Tibial nerve (tissue), 4 donors: ENCODE measurements around the gene CXXC5. TPM values are rescaled to one million over a fixed set of nuclear protein-coding genes. Genes with fewer than 3 reads are reported as not detected.

Experiments used
- DNase-seq, 2 donors: peaks; one replicate each; pipeline ENCODE4 v3.0.0-alpha.2; 2019; ENCODE audit warnings: low spot score in 2 of 2
- H3K27ac ChIP-seq, 4 donors: fragments of 200-600 bp; sonication (generic) in 3 of 4; one replicate each; pipeline ENCODE4 v1.5.1; 2017 to 2019; ENCODE audit warnings: mild to moderate bottlenecking in 1 of 4
- H3K27me3 ChIP-seq, 2 donors: fragments of 200-600 bp; sonication (generic) in 1 of 2; one replicate each; pipeline versions ENCODE4 v1.5.1 to v1.6.0; 2017 to 2019
- H3K36me3 ChIP-seq, 3 donors: fragments of 200-600 bp; sonication (generic); one replicate each; pipeline ENCODE4 v1.5.1; 2018 to 2019
- H3K4me1 ChIP-seq, 4 donors: fragments of 200-600 bp; sonication (generic) in 3 of 4; one replicate each; pipeline ENCODE4 v1.5.1; 2017 to 2019
- H3K4me3 ChIP-seq, 4 donors: fragments of 200-600 bp; sonication (generic) in 3 of 4; one replicate each; pipeline ENCODE4 v1.5.1; 2017 to 2019; ENCODE audit warnings: mild to moderate bottlenecking in 1 of 4, moderate library complexity in 1 of 4
- H3K9me3 ChIP-seq, 4 donors: fragments of 200-600 bp; sonication (generic) in 3 of 4; one replicate each; pipeline ENCODE4 v1.5.1; 2017 to 2019
- CTCF ChIP-seq, 5 experiments: fragments of 200-600 bp in 3 of 5; fragments of 450-650 bp in 2 of 5; sonication (generic) in 3 of 5; IDR thresholded peaks; one replicate each; pipeline ENCODE4 v1.5.1; 2016 to 2019; ENCODE audit warnings: antibody characterized with exemption in 5 of 5, mild to moderate bottlenecking in 3 of 5, moderate library complexity in 2 of 5
- EP300 ChIP-seq, 2 donors: sonication (generic); formaldehyde crosslinking; IDR thresholded peaks; one replicate each; pipeline ENCODE4 v1.6.1; 2017; ENCODE audit warnings: antibody characterized with exemption in 2 of 2, mild to moderate bottlenecking in 1 of 2
- POLR2A ChIP-seq, 2 donors: fragments of 450-650 bp; IDR thresholded peaks; one replicate each; pipeline ENCODE4 v1.6.1; 2017; ENCODE audit warnings: antibody characterized with exemption in 2 of 2, mild to moderate bottlenecking in 2 of 2, moderate library complexity in 2 of 2
- WGBS, 2 donors: methylation state at CpG; one replicate each; pipeline ENCODE4 v1.1.5; 2018; 5-methylcytosine and 5-hydroxymethylcytosine counted together
- total RNA-seq, 4 donors: library from RNA; depleted of rRNA; stranded (reverse); fragments of >200 nt; gene quantifications; one replicate each; pipeline ENCODE4 v1.1.0, GENCODE V29; 2016

CXXC5 gene
- total RNA-seq, 4 donors from 2014 or later: 45.0 to 80.4 (median 67.0) TPM

GRCh38 chr5:139633295-139634027 is 14.7 kb upstream of the CXXC5 start:
- 8 to 9% methylated on average over 6 of the region's 6 CpGs for WGBS, 2 donors
- TF ChIP-seq POLR2A (IDR thresholded peaks at IDR 0.05) (no peak), EP300 (IDR thresholded peaks at IDR 0.05) (peak in 1 of 2 donors; percentile 49), CTCF (IDR thresholded peaks at IDR 0.05) (peak; percentile 94 to 98 (median 95))
- peaks cover 0 to 16% (median 0%) of the 10 kb centered on the region in 3 donors for H3K36me3 ChIP-seq
- H3K27me3 ChIP-seq: no peaks in the 10 kb centered on the region
- peaks cover 5 to 46% (median 31%) of the 10 kb centered on the region in 4 donors for H3K4me1 ChIP-seq
- H3K27ac ChIP-seq: peak overlapping the region in 2 of 4 donors; percentile 0 to 20
- no peak overlapping the region for H3K4me3 ChIP-seq
- DNase-seq: no peak
- H3K9me3 ChIP-seq: no peaks in the 10 kb centered on the region

GRCh38 chr5:139634028-139634325 is 14.2 kb upstream of the CXXC5 start:
- H3K27me3 ChIP-seq: no peaks in the 10 kb centered on the region
- WGBS, 2 donors: 85 to 88% methylated on average over 2 of the region's 2 CpGs
- no peak for TF ChIP-seq CTCF (IDR thresholded peaks at IDR 0.05)
- TF ChIP-seq EP300 (IDR thresholded peaks at IDR 0.05): no peak
- no peak for TF ChIP-seq POLR2A (IDR thresholded peaks at IDR 0.05)
- peaks cover 5 to 51% (median 37%) of the 10 kb centered on the region in 4 donors for H3K4me1 ChIP-seq
- H3K27ac ChIP-seq: peak overlapping the region in 2 of 4 donors; percentile 0 to 20
- H3K36me3 ChIP-seq: peaks cover 0 to 12% (median 0%) of the 10 kb centered on the region in 3 donors
- no peaks in the 10 kb centered on the region for H3K9me3 ChIP-seq
- DNase-seq: no peak
- H3K4me3 ChIP-seq: no peak overlapping the region

GRCh38 chr5:139634541-139634940 is 13.6 kb upstream of the CXXC5 start:
- TF ChIP-seq EP300 (IDR thresholded peaks at IDR 0.05) (no peak), CTCF (IDR thresholded peaks at IDR 0.05) (no peak), POLR2A (IDR thresholded peaks at IDR 0.05) (no peak)
- Histone ChIP-seq H3K4me3 (no peak overlapping the region), H3K4me1 (peaks cover 5 to 57% (median 41%) of the 10 kb centered on the region in 4 donors), H3K9me3 (no peaks in the 10 kb centered on the region), H3K27ac (peak overlapping the region in 2 of 4 donors; percentile 0 to 93), H3K36me3 (peaks cover 0 to 9% (median 0%) of the 10 kb centered on the region in 3 donors), H3K27me3 (no peaks in the 10 kb centered on the region)
- 74 to 77% methylated on average over 3 of the region's 3 CpGs for WGBS, 2 donors
- no peak for DNase-seq

GRCh38 chr5:139635191-139635590 is 13.0 kb upstream of the CXXC5 start:
- Histone ChIP-seq H3K9me3 (no peaks in the 10 kb centered on the region), H3K4me3 (no peak overlapping the region), H3K36me3 (peaks cover 0 to 5% (median 0%) of the 10 kb centered on the region in 3 donors), H3K27ac (peak overlapping the region in 3 of 4 donors; percentile 50 to 94 (median 93)), H3K27me3 (no peaks in the 10 kb centered on the region), H3K4me1 (peaks cover 5 to 64% (median 43%) of the 10 kb centered on the region in 4 donors)
- 28 to 60% methylated on average over 1 of the region's 1 CpG for WGBS, 2 donors
- DNase-seq: no peak
- TF ChIP-seq CTCF (IDR thresholded peaks at IDR 0.05) (no peak), EP300 (IDR thresholded peaks at IDR 0.05) (no peak), POLR2A (IDR thresholded peaks at IDR 0.05) (no peak)

- peak overlapping the region; percentile 6 to 94 (median 72) for H3K27ac ChIP-seq
- H3K4me3 ChIP-seq: no peak overlapping the region
- no peaks in the 10 kb centered on the region for H3K27me3 ChIP-seq
- TF ChIP-seq CTCF (IDR thresholded peaks at IDR 0.05): peak; percentile 67 to 83 (median 76)
- no peak for TF ChIP-seq POLR2A (IDR thresholded peaks at IDR 0.05)
- peak in 1 of 2 donors; percentile 77 for TF ChIP-seq EP300 (IDR thresholded peaks at IDR 0.05)
- peaks cover 5 to 69% (median 43%) of the 10 kb centered on the region in 4 donors for H3K4me1 ChIP-seq
- DNase-seq: peak in 1 of 2 donors; percentile 76
- H3K36me3 ChIP-seq: peaks cover 0 to 1% (median 0%) of the 10 kb centered on the region in 3 donors
- H3K9me3 ChIP-seq: no peaks in the 10 kb centered on the region
Observed at GRCh38 chr5:139635606-139636206, 12.4 kb upstream of the CXXC5 start.
